ENCODE results near the gene NAP1L5.

GRCh38 chr4:88743696-88744095 is 46.1 kb upstream of the NAP1L5 start:
- TF ChIP-seq CTCF (IDR thresholded peaks at IDR 0.05) (no peak), POLR2A (IDR thresholded peaks at IDR 0.05) (no peak), POLR2AphosphoS5 (IDR thresholded peaks at IDR 0.05) (no peak)
